HG02943 (cell line): Measurements from ENCODE around the gene ARHGEF40.
"Not testable (repeated sequence)": the region's sequence is repeated elsewhere in the genome, so short reads cannot be mapped to it uniquely, and the experiment has no call there.

Experiments used
- ATAC-seq: cut with Tn5 transposase; IDR thresholded peaks from one replicate; pipeline ENCODE4 v1.9.1; 2021; ENCODE audit warnings: mild to moderate bottlenecking, low read depth, moderate library complexity; ENCODE audit not compliant: unreplicated experiment

ARHGEF40 gene

DNA sequence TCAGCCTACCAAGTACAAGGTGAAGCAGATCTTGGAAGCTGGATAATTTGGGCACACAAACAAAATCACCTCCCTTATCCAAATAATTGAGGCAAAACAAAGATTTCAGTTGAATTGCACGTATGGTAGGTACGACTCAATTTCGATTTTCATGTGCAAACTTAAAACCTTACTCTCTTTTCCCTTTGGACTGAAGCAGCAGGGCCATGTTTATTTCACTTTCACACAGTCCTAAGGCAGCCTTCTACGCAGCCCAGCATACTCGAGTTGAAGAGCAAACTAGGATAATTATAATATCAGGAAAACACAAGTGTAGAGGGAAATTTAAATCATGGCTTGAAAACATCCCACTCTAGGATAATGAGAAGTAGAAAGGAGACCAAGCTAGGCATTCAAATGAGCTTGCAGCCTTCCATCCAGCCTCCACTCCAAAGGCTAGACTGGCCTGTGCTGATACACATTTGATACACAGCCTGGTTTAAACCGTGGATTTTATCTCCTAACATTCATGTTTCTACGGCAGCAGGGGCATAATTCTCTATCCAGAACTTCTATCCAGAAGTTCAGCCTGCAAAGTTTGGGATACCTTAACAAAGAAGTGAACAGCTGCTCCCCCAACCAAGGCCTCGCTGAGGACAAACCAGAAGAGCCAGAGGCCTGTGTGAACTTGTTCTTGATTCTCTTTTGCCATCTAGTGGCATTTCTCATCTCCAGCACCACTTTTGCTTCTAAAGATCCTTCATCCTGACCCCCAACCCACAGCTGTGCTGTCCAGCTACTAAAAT is 30.3 kb upstream of the ARHGEF40 start:
- no peak for ATAC-seq

GRCh38 chr14:21040370-21040925 is 29.7 kb upstream of the ARHGEF40 start:
- ATAC-seq: no peak

GRCh38 chr14:21040941-21041340 is 29.2 kb upstream of the ARHGEF40 start:
- ATAC-seq: not testable (repeated sequence)

GRCh38 chr14:21041676-21042433 is 28.2 kb upstream of the ARHGEF40 start, which contains the start of gene RNASE7:
Gene RNASE7 (plus strand): TSS chr14:21042362. CDS start chr14:21042993, 631 bp downstream.
- no peak for ATAC-seq

GRCh38 chr14:21042918-21043317 is 27.2 kb upstream of the ARHGEF40 start:
- no peak for ATAC-seq

- ATAC-seq: no peak
These were observed 26.6 kb upstream of the ARHGEF40 start for GRCh38 chr14:21043387-21043973.

DNA sequence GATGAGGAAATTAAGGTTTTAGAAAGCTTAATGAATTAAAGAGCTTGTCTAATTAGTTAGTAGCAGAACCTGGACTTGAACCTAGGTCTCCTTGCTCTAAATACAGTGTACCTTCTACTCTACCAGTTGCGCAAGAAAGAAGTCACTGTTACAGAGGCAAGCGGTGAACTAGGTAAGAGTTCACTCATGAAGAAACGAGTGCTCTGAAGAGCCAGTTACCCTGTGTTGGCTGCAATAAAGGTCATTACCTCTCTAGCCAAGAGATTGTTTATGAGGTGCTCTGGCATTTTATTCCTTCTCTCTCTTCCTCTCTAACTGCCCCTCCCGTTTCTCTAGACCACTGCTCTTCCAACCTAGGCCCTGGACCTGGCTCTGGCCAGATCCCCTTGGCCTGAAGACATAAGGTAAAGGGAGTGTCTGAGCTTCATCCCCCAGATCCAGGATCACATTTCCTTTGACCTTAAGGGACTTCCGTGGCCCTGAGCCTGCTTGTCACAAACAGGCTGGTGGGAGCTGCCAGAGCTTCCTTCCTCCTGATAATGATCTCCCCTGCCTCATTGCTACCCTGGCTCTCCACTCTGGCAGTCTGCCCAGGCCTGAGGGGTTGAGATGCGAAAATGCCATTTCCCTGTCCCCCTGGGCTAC is 26.0 kb upstream of the ARHGEF40 start:
- no peak for ATAC-seq

DNA sequence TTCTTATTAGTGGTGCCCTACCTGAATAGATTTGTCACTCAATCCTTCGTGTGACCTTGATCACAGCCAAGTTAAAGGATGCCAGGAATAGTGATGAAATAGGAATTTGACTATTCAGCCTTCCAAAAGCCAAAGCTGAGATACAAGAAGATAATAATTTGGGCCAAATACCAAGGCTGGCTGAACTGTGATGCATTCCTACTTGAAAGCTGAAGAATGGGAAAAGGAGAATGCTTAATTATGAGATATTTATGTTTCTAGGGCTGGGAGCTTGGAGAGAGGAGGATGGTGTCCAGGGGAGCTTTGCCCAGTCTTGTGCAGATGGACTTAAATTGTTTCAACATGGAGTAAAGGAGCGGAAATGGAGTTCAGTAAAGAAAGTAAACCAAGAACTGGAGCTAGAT is 22.7 kb upstream of the ARHGEF40 start:
- no peak for ATAC-seq

DNA sequence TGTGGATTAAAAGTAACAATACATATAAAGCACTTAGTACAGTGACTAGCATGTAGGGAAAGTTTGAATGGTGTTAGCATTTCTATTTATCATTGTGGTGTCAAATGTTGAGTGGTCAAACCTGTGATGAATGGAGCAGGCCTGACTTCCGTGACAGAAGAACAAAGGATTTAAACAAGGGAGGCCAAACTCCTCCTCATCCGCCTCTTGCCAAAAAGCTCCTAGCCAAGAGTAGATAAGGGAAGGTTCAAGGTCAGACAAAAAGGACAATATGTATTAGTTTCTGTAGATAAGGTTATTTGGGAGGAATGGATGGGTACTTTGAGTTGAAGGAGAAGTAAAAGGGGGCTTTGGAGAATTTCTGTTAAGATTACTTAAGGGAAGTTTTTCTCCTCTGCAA is 21.5 kb upstream of the ARHGEF40 start:
- no peak for ATAC-seq

- ATAC-seq: no peak
These were observed 20.8 kb upstream of the ARHGEF40 start for GRCh38 chr14:21049271-21049673.

DNA sequence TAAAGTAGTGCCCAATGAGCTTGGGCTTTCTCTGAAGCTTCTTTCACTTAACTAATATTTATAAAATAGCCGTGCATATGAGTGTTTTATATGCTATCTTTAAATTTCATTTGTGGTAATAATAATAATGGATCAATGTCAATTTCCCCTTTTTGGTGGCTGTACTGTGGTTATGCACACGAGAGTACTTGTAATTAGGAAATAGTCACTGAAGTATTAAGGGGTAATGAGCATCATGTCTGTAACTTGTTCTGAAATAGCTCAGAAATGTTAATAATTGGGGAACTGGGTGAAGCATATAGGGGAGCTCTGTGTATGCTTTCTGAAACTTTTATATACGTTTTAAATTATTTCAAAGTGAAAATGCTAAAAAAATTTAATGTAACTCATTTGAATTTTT is 19.5 kb upstream of the ARHGEF40 start:
- ATAC-seq: no peak

DNA sequence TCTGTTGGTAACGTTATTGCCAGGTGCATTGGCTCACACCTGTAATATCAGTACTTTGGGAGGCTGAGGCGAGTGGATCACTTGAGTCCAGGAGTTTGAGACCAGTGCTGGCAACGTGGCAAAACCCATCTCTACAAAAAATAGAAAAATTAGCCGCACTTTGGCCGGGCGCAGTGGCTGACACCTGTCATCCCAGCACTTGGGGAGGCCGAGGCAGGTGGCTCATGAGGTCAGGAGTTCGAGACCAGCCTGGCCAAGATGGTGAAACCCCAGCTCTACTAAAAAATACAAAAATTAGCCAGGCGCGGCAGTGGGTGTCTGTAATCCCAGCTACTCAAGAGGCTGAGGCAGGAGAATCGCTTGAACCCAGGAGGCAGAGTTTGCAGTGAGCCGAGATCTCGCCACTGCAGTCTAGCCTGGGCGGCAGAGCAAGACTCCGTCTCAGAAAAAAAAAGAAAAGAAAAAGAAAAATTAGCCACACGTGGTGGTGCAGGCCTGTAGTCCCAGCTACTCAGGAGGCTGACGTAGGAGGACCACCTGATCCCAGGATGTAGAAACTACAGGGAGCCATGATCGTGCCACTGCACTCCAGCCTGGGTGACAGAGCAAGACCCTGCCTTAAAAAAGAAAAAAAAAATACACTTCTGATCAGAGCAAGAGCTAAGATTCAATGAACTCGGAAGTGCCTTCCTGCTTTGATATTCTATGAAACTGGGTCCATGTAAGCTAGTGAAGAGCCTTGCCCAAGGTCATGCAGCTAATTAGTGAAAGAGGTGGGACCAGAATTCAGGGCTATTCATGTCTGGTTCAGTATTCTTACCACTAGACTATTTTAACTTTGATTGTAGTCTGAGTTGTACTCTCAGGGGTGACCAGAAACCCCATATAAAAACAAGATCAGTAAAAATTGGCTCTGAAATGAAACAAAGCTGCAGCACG is 16.7 kb upstream of the ARHGEF40 start:
- ATAC-seq: no peak

DNA sequence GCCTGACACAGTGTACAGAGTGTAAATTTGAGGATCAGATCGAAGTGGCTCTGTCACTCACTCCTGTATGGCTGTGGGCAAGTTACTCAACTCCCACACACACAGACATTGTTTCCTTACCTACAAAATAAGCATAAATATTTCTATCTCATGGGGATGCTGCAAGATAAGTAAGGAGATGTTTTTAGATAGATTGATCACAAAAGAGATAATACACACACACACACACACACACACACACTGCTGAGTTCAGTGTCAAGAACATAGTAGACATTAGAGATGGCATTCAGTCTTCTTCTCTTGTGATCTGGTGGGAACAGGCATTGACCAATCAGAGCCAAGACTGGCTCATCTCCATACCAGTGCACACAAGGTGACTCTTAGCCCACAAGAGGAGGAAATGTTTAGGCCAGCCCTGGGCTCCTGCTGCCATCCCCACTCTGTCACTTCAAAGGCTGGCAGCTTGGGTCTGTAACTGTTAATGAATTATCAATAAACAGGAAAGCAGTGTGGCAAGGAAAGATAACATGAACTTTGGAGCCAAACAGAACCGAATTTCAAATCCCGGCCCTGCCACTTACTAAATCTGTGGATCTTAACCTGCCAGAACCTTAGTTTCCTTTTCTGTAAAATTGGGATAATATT is 15.9 kb upstream of the ARHGEF40 start:
- no peak for ATAC-seq

DNA sequence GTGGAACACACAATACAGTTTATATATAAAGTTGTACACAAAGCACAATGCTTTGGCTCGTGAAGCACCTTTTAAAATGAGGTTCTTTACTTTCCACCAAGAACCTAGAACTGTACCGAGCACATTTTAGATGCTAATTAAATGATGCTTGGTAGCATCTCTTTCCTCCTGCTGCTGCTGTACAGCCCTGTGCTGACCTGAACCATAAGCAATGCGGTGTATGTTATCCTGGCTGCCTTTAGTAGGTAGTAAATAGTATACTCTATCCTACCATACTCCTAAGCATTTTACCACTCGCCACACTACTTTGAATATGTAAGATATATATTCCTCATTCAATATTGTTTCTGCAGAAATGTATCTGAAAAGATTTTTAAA is 15.3 kb upstream of the ARHGEF40 start:
- no peak for ATAC-seq

- ATAC-seq: no peak
These were observed 14.5 kb upstream of the ARHGEF40 start for GRCh38 chr14:21055432-21056117.

DNA sequence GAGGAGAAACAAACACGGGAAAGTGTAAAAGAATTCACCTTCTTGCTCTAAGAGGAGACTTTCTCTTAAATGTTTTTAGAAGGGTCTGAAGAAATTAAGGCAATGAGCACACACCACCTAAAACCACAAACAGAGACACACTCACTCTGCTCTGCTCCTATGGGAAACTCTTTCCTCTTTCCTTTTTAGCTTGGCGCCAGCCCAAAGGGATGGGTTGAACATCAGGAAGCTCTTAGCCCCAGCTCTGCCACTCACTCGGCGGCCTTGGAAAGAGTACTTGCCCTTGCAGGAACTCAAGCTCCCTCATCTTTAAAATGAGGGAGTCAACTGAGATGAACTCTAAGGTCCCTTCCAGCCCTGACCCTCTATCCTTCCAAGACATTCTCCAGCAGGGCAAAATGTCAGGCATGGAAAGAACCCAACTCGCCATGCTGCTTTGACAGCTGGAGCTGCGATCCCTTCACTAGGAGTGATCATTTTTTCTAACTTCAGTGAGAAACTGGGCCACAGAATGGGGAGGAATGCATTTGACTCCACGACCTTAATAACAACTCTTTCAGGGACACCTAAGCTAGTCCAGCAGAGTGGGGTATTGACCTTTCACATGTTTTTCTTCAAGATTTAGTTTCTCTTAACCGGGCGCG is 13.5 kb upstream of the ARHGEF40 start:
- no peak for ATAC-seq

DNA sequence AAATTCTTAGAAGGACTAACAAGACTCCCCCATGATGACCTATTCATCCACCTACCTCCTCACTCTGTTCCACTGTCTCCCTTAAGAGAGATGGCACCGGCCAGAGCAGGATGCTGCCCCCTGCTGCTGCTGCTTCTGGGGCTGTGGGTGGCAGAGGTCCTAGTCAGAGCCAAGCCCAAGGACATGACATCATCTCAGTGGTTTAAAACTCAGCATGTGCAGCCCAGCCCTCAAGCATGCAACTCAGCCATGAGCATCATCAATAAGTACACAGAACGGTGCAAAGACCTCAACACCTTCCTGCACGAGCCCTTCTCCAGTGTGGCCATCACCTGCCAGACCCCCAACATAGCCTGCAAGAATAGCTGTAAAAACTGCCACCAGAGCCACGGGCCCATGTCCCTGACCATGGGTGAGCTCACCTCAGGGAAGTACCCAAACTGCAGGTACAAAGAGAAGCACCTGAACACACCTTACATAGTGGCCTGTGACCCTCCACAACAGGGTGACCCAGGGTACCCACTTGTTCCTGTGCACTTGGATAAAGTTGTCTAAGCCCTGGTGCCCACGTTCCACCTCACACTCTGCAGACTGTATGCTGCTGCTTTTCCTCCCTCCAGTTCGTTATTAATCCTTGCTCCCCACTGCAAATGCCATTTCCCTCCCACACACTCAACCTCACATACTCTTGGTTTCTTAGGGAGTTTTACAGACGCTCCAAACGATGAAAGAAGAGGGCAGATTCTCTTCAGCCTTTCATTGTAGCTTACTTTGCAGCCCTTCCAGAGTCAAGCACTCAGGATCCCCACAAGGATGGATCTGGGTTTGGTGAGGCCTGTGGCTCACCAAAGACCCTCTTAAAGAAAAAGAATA is 12.1 kb upstream of the ARHGEF40 start, which contains the start of gene RNASE8:
RNASE8 (plus strand) TSS at position 20 of the 873 bp plus-strand sequence; CDS start at position 91, 71 bp downstream.
- no peak for ATAC-seq
